Naive thymus-derived CD8-positive, alpha-beta T cell (primary cell): ENCODE measurements around the gene PDE6D. TPM values are rescaled to one million over a fixed set of nuclear protein-coding genes. Genes with fewer than 3 reads are reported as not detected.
A peak's percentile ranks its signal among the peaks of the same experiment; 100 is the strongest.

Experiments used
- ATAC-seq, 2 donors: fragments of 150-1000 bp; cut with Tn5 transposase in 1 of 2; sonication (Bioruptor Pico), chemical (Tn5 transposase) in 1 of 2; 1 replicate in 1 of 2; 2 replicates in 1 of 2; pipeline ENCODE4 v1.10.0; 2021; ENCODE audit warnings: mild to moderate bottlenecking in 2 of 2, moderate library complexity in 2 of 2
- POLR2A ChIA-PET: fragments of 350-600 bp; sonication (Branson Sonifier 250); formaldehyde crosslinking; loops from one replicate; lab custom pipeline; 2021; ENCODE audit warnings: antibody characterized with exemption; lab: Charles Lee
- DNase-seq, 10 donors: peaks; one replicate each; pipeline versions ENCODE4 v3.0.0 to v3.0.0-alpha.2; 2020 to 2022
- H3K27ac Mint-ChIP-seq, 10 donors: one replicate each; pipeline ENCODE4 v1.8.0; 2020 to 2022; ENCODE audit warnings: mild to moderate bottlenecking in 10 of 10, mixed read lengths in 10 of 10, moderate library complexity in 4 of 10, inconsistent platforms in 1 of 10
- H3K27me3 Mint-ChIP-seq, 5 donors: one replicate each; pipeline ENCODE4 v1.8.0; 2021 to 2022; ENCODE audit warnings: mixed read lengths in 5 of 5
- H3K36me3 Mint-ChIP-seq, 3 donors: one replicate each; pipeline ENCODE4 v1.8.0; 2020 to 2022; ENCODE audit warnings: mixed read lengths in 3 of 3, mild to moderate bottlenecking in 2 of 3, inconsistent platforms in 1 of 3
- H3K4me1 Mint-ChIP-seq, 4 donors: one replicate each; pipeline ENCODE4 v1.8.0; 2021 to 2022; ENCODE audit warnings: mixed read lengths in 4 of 4
- H3K4me3 Mint-ChIP-seq, 10 donors: one replicate each; pipeline ENCODE4 v1.8.0; 2020 to 2022; ENCODE audit warnings: mild to moderate bottlenecking in 10 of 10, mixed read lengths in 10 of 10, moderate library complexity in 6 of 10, inconsistent platforms in 1 of 10
- H3K9me3 Mint-ChIP-seq, 9 donors: one replicate each; pipeline ENCODE4 v1.8.0; 2020 to 2022; ENCODE audit warnings: mixed read lengths in 9 of 9, mild to moderate bottlenecking in 3 of 9, inconsistent platforms in 1 of 9, moderate library complexity in 1 of 9
- polyA plus RNA-seq, 3 donors: library from polyadenylated mRNA; unstranded; fragments of 300-500 nt; fragmentation: Illumina TruSeq; gene quantifications; one replicate each; pipeline ENCODE4 v1.2.3, GENCODE V29; 2021
- total RNA-seq, 8 experiments: library from RNA in 2 of 8; stranded (reverse) in 2 of 8; gene quantifications; one replicate each; pipeline ENCODE4 v1.2.3 and lab custom pipeline; 2021 to 2026

PDE6D gene
- total and polyA plus RNA-seq, 5 experiments from 2014 or later, result 24.7 to 59.5 (median 47.9) TPM

- Mint-ChIP-seq H3K4me3 (peak overlapping the region; percentile 95 to 100 (median 99)), H3K4me1 (peaks cover 29 to 47% (median 40%) of the 10 kb centered on the region in 4 donors), H3K27ac (peak overlapping the region; percentile 66 to 100 (median 100)), H3K9me3 (peaks cover 0 to 4% (median 0%) of the 10 kb centered on the region in 9 donors), H3K27me3 (peaks cover 0 to 4% (median 0%) of the 10 kb centered on the region in 5 donors), H3K36me3 (peaks cover 6 to 37% (median 18%) of the 10 kb centered on the region in 3 donors)
- POLR2A ChIA-PET, result interaction anchor here (0.6 to 6.2 kb wide), 24 partner anchors 9 to 245 kb away, joined by 3 to 158 read pairs (median 5); partner anchors contain the start of genes COPS7B, NCL and PDE6D
- no peak for ATAC-seq
- peak; percentile 35 to 76 (median 58) for DNase-seq
Observed at GRCh38 chr2:231708773-231709635, 72.1 kb downstream of the PDE6D start.

DNA sequence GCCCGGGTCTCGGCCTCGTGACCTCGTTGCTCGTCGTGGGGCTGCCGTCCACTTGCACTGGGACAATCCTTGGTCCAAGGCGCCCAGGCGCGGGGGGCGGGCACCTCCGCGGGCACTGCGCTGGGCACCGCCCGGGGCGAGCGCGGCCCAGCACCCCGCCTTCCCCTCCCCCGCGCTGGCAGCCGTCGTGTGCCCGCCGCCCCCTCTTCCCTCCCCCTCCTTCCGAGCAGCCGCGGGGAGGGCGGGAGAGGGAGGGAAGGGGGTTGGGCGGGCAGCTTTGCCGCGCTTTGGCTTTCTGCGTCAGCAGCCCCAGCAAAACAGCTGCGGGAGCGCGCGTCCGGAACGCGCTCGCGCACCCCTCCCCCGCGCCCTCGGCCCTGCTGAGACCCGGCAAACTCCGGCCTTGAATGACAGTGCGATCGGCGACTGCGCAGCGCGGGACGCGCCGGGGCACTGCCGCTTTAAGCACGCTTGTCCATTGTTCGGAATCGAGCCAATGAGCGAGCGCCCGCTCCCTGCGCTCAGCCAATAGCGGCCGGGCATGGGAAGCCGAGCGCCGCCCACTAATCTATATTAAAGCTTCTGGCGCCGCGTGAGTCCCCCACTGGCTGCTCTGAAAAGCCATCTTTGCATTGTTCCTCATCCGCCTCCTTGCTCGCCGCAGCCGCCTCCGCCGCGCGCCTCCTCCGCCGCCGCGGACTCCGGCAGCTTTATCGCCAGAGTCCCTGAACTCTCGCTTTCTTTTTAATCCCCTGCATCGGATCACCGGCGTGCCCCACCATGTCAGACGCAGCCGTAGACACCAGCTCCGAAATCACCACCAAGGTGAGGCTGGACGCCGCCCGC lies 72.9 kb downstream of the PDE6D start, which contains the start of gene PTMA:
TSS of gene PTMA (plus strand) at position 599 of the 846 bp plus-strand sequence. CDS start at position 781, 182 bp downstream.
- POLR2A ChIA-PET, result interaction anchor here (0.6 to 6.2 kb wide), 22 partner anchors 8 to 244 kb away, joined by 3 to 158 read pairs (median 6); partner anchors contain the start of genes COPS7B, NCL and PDE6D
- ATAC-seq (peak; percentile 65 to 71), DNase-seq (peak; percentile 97 to 100 (median 100))
- Mint-ChIP-seq H3K27ac (peak within 1 kb of the TSS; percentile 100), H3K4me1 (peaks cover 21 to 41% (median 34%) of the 10 kb centered on the region in 4 donors), H3K9me3 (peaks cover 0 to 4% (median 0%) of the 10 kb centered on the region in 9 donors), H3K4me3 (peak within 1 kb of the TSS; percentile 95 to 100 (median 99)), H3K27me3 (peaks cover 0 to 4% (median 0%) of the 10 kb centered on the region in 5 donors), H3K36me3 (peaks cover 6 to 29% (median 14%) of the 10 kb centered on the region in 3 donors)

GRCh38 chr2:231707625-231707926 lies 73.5 kb downstream of the PDE6D start:
- Mint-ChIP-seq H3K4me1 (peaks cover 18 to 39% (median 31%) of the 10 kb centered on the region in 4 donors), H3K36me3 (peaks cover 6 to 26% (median 14%) of the 10 kb centered on the region in 3 donors), H3K27me3 (peaks cover 0 to 4% (median 0%) of the 10 kb centered on the region in 5 donors), H3K9me3 (peaks cover 0 to 4% (median 0%) of the 10 kb centered on the region in 9 donors), H3K4me3 (peak overlapping the region; percentile 91 to 99 (median 96)), H3K27ac (peak overlapping the region; percentile 100)
- DNase-seq (peak in 3 of 10 donors; percentile 47 to 82 (median 49)), ATAC-seq (peak; percentile 2 to 7)
- POLR2A ChIA-PET, result interaction anchor here (1.0 to 6.2 kb wide), 19 partner anchors 7 to 1786 kb away, joined by 4 to 158 read pairs (median 8); partner anchors contain the start of genes COPS7B, NCL, PDE6D and TRIP12

DNA sequence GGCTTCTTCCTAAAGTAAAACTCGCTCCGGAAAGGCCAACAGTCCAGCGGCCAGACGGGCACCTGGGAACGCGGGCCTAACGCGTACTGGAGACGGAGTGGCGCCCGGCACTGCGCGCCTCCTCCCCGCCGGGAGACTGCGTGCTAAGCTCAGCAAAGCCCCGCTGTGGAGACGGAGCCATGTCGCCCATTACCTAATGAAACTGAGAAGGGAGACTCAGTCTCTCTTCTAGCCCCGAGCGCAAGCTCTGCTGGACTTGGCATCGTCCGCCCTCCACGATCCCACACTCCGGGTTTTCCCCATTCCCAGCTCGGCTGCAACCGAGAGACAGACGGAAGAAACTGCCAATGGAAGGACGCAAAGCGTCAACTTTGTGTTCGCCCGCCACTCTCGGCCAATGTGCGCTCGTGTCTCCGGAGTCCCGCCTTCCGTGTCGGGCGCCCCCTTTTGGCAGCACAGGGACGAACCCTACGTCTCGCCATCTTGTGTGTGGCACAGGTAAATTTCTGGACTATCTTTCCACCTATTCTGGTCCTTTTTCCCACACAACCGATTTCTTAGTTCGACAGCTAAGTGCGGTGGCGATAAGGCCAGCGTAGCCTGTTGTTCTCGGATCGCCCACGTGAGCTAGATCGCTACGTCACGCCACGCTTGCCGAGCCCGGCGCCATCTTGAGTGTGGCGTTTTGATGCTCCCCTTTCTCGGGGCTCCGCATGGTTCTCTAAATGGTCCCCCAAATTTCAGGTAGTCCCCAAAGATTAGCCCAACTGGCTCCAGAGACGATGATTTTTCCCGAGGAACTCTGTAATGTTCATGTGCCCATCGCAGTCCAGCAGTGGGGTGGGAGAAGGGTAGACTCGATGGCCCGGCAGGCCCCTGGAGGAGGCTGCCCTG lies 74.1 kb downstream of the PDE6D start:
- peaks cover 12 to 33% (median 25%) of the 10 kb centered on the region in 4 donors for H3K4me1 Mint-ChIP-seq
- H3K9me3 Mint-ChIP-seq, result peaks cover 0 to 4% (median 0%) of the 10 kb centered on the region in 9 donors
- peak; percentile 95 to 99 (median 97) for DNase-seq
- peak; percentile 46 to 51 for ATAC-seq
- peaks cover 0 to 4% (median 0%) of the 10 kb centered on the region in 5 donors for H3K27me3 Mint-ChIP-seq
- POLR2A ChIA-PET, result interaction anchor here (0.7 to 6.2 kb wide), 24 partner anchors 8 to 1785 kb away, joined by 3 to 158 read pairs (median 6); partner anchors contain the start of genes NCL, PDE6D and TRIP12
- H3K27ac Mint-ChIP-seq, result peak overlapping the region; percentile 100
- H3K36me3 Mint-ChIP-seq, result peaks cover 6 to 20% (median 8%) of the 10 kb centered on the region in 3 donors
- H3K4me3 Mint-ChIP-seq, result peak overlapping the region; percentile 91 to 99 (median 96)

GRCh38 chr2:231704017-231704416 lies 77.1 kb downstream of the PDE6D start:
- H3K9me3 Mint-ChIP-seq, result peaks cover 0 to 2% (median 0%) of the 10 kb centered on the region in 9 donors
- peak overlapping the region in 5 of 10 donors; percentile 15 to 84 (median 42) for H3K27ac Mint-ChIP-seq
- H3K36me3 Mint-ChIP-seq, result peaks cover 0 to 7% (median 2%) of the 10 kb centered on the region in 3 donors
- peak overlapping the region in 7 of 10 donors; percentile 18 to 55 (median 40) for H3K4me3 Mint-ChIP-seq
- POLR2A ChIA-PET, result interaction anchor here (0.7 to 1.3 kb wide), 4 partner anchors 23 to 227 kb away, joined by 3 to 10 read pairs (median 4); no protein-coding TSS in a partner anchor
- ATAC-seq (no peak), DNase-seq (peak in 1 of 10 donors; percentile 48)
- peaks cover 0 to 23% (median 14%) of the 10 kb centered on the region in 4 donors for H3K4me1 Mint-ChIP-seq
- peaks cover 0 to 4% (median 0%) of the 10 kb centered on the region in 5 donors for H3K27me3 Mint-ChIP-seq

- DNase-seq (no peak), ATAC-seq (no peak)
- Mint-ChIP-seq H3K36me3 (peaks cover 0 to 5% (median 0%) of the 10 kb centered on the region in 3 donors), H3K27me3 (no peaks in the 10 kb centered on the region), H3K4me3 (no peak overlapping the region), H3K4me1 (peaks cover 0 to 23% (median 11%) of the 10 kb centered on the region in 4 donors), H3K9me3 (no peaks in the 10 kb centered on the region), H3K27ac (peak overlapping the region in 1 of 10 donors; percentile 6)
- POLR2A ChIA-PET, result no interaction called here
Observed at GRCh38 chr2:231701456-231702373, 79.4 kb downstream of the PDE6D start.

GRCh38 chr2:231699006-231699405 lies 82.1 kb downstream of the PDE6D start:
- H3K4me1 Mint-ChIP-seq, result peaks cover 0 to 3% (median 1%) of the 10 kb centered on the region in 4 donors
- H3K36me3 Mint-ChIP-seq, result peaks cover 0 to 5% (median 0%) of the 10 kb centered on the region in 3 donors
- POLR2A ChIA-PET, result interaction anchor here (1.5 kb wide), 1 partner anchor 10 kb away, joined by 6 read pairs; the partner anchor contains the start of gene PTMA
- no peaks in the 10 kb centered on the region for H3K9me3 Mint-ChIP-seq
- H3K27me3 Mint-ChIP-seq, result no peaks in the 10 kb centered on the region
- ATAC-seq (no peak), DNase-seq (no peak)
- no peak overlapping the region for H3K27ac Mint-ChIP-seq
- no peak overlapping the region for H3K4me3 Mint-ChIP-seq

GRCh38 chr2:231696004-231696367 lies 85.1 kb downstream of the PDE6D start:
- ATAC-seq (no peak), DNase-seq (no peak)
- Mint-ChIP-seq H3K27ac (no peak overlapping the region), H3K4me3 (no peak overlapping the region), H3K9me3 (no peaks in the 10 kb centered on the region), H3K27me3 (no peaks in the 10 kb centered on the region), H3K4me1 (no peaks in the 10 kb centered on the region), H3K36me3 (peaks cover 0 to 5% (median 0%) of the 10 kb centered on the region in 3 donors)
- POLR2A ChIA-PET, result no interaction called here

- H3K36me3 Mint-ChIP-seq, result no peaks in the 10 kb centered on the region
- H3K4me3 Mint-ChIP-seq, result no peak overlapping the region
- H3K4me1 Mint-ChIP-seq, result no peaks in the 10 kb centered on the region
- H3K27ac Mint-ChIP-seq, result no peak overlapping the region
- H3K9me3 Mint-ChIP-seq, result no peaks in the 10 kb centered on the region
- H3K27me3 Mint-ChIP-seq, result no peaks in the 10 kb centered on the region
- POLR2A ChIA-PET, result interaction anchor here (0.7 to 2.2 kb wide), 4 partner anchors 13 to 32 kb away, joined by 3 to 7 read pairs (median 4); partner anchors contain the start of gene PTMA
- ATAC-seq (no peak), DNase-seq (no peak)
Observed at GRCh38 chr2:231693956-231694355, 87.1 kb downstream of the PDE6D start.

GRCh38 chr2:231692847-231693246 lies 88.2 kb downstream of the PDE6D start:
- POLR2A ChIA-PET, result interaction anchor here (1.2 to 2.2 kb wide), 3 partner anchors 14 to 31 kb away, joined by 4 to 7 read pairs (median 5); no protein-coding TSS in a partner anchor
- Mint-ChIP-seq H3K27me3 (no peaks in the 10 kb centered on the region), H3K4me3 (no peak overlapping the region), H3K36me3 (no peaks in the 10 kb centered on the region), H3K9me3 (no peaks in the 10 kb centered on the region), H3K27ac (peak overlapping the region in 1 of 10 donors; percentile 43), H3K4me1 (no peaks in the 10 kb centered on the region)
- ATAC-seq (no peak), DNase-seq (no peak)
